K562 (cell line): ENCODE measurements around the gene PLP2. TPM values are rescaled to one million over a fixed set of nuclear protein-coding genes. Genes with fewer than 3 reads are reported as not detected.

Experiments
- BHLHE40 ChIP-seq: IDR thresholded peaks from 2 replicates; pipeline ENCODE4 v1.6.1; 2011; ENCODE audit warnings: low read length, improper control_type of control experiment
- GTF2F1 ChIP-seq: IDR thresholded peaks from 2 replicates; pipeline ENCODE4 v1.6.1; 2011; ENCODE audit warnings: low read depth, low read length, improper control_type of control experiment
- HDAC8 ChIP-seq: fragments of 450-650 bp; IDR thresholded peaks from 2 replicates; pipeline ENCODE4 v1.6.1; 2016; ENCODE audit warnings: mild to moderate bottlenecking, missing genetic modification characterization, moderate library complexity, missing compliant biosample characterization
- POLR2H ChIP-seq: IDR thresholded peaks from 2 replicates; pipeline ENCODE4 v1.6.1; 2016; ENCODE audit warnings: missing genetic modification characterization, low read depth, mild to moderate bottlenecking, control low read depth, missing compliant biosample characterization, moderate library complexity
- PURB ChIP-seq: sonication (generic); formaldehyde crosslinking; IDR thresholded peaks from 2 replicates; pipeline ENCODE4 v1.9.0; 2021; ENCODE audit warnings: low read depth, mild to moderate bottlenecking, missing genetic modification reagents
- RBM17 ChIP-seq: fragments of 200-400 bp; formaldehyde crosslinking; IDR thresholded peaks from 2 replicates; pipeline ENCODE4 v1.6.1; 2017; ENCODE audit warnings: low read depth, mild to moderate bottlenecking, low read length, borderline replicate concordance
- TAF7 ChIP-seq: fragments of 450-650 bp; IDR thresholded peaks from 2 replicates; pipeline ENCODE4 v1.6.1; 2016; ENCODE audit warnings: missing genetic modification characterization, missing compliant biosample characterization
- ZNF384 ChIP-seq: IDR thresholded peaks from 2 replicates; pipeline ENCODE4 v1.6.1; 2012; ENCODE audit warnings: low read depth, low read length, improper control_type of control experiment
- ZNF830 ChIP-seq: fragments of 250-450 bp; sonication (Bioruptor Pico); IDR thresholded peaks from 2 replicates; pipeline ENCODE4 v1.5.0; 2021; ENCODE audit warnings: mild to moderate bottlenecking
- ZSCAN29 ChIP-seq: fragments of 450-650 bp; IDR thresholded peaks from 2 replicates; pipeline ENCODE4 v1.6.1; 2017
- polyA plus RNA-seq, 8 experiments: library from polyadenylated mRNA; depleted of rRNA in 4 of 8; stranded (reverse) in 5 of 8; unstranded in 3 of 8; fragments of >200 nt; fragmentation: Nextera tagmentation in 2 of 8; fragmentation: Illumina TruSeq in 1 of 8; extraction: Ambion mirVana in 2 of 8; extraction: Trizol in 1 of 8; gene quantifications; 2 replicates each; pipeline versions ENCODE4 v1.2.1 to v1.2.3, GENCODE V29; 2011 to 2014; ENCODE audit warnings: inconsistent platforms in 1 of 8, missing spikeins in 1 of 8
- total RNA-seq, 7 experiments: library from RNA; depleted of rRNA in 6 of 7; stranded (reverse); fragments of >200 nt in 6 of 7; fragmentation: Illumina TruSeq in 2 of 7; extraction: Trizol in 2 of 7; gene quantifications; 2 replicates each; pipeline versions ENCODE4 v1.2.1 to v1.2.3, GENCODE V29; 2011 to 2021; ENCODE audit warnings: low replicate concordance in 1 of 7
- TF ChIP-seq, protein P1 (sequence below): fragments of 450-650 bp; IDR thresholded peaks from 2 replicates; pipeline ENCODE4 v1.6.1; 2016; ENCODE audit warnings: mild to moderate bottlenecking, moderate library complexity
- TF ChIP-seq, protein P2 (sequence below): sonication (generic); formaldehyde crosslinking; IDR thresholded peaks from 2 replicates; pipeline ENCODE4 v1.8.1; 2023; ENCODE audit warnings: mild to moderate bottlenecking, missing genetic modification reagents, moderate library complexity
- TF ChIP-seq, protein P3 (sequence below): fragments of 250-450 bp; sonication (Bioruptor Pico); IDR thresholded peaks from 2 replicates; pipeline ENCODE4 v1.8.0; 2022; ENCODE audit warnings: moderate library complexity, mild to moderate bottlenecking, inconsistent platforms

The PLP2 gene
- total and polyA plus RNA-seq, 9 of the 15 experiments (the other 6 are each of a cell fraction or from before 2014, with no cell fraction given) = 34.7 to 236 (median 112) TPM

DNA sequence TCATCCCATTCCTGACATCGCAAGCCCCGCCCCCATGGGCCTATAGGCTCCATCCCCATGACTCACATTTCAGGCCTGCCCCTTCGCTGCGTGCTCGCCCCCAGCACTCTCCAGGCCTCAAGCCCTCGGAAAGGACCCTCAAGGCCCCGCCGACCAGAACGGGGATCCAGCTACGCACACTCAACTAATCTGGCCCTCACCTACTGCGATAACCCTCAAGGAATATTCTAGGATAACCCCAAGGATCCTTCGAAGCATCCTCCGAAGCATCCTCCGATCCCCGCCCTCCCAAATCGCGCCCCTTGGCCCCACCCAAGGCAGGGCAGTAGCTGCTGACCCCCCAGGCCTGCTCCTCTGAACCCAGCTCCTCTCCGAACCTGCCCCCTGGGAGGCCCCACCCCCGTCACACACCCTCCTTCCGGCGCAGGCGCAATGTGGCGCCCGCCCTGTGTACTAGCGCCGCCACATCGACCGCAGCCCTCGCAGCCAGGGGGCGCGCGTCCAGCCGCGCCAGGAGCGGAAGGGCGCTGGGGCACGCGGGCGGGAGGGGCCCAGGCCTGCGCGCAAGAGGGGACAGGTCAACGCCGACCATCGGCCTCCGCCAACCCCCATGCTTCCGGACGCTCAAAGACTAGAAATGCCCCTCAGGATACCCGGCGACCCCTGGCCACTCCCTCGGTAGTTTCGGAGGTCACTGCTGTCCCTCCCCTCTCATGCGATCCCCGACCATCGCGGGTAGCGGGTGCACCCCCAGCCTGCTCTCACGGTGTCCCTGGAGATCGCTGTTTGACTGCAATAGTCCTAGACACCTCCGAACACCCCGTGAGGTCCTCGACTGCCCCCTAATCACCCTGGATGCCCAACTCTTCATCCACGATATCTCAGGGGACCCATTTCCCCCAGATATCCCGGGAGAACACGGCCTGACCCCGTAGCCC, 15.5 kb upstream of the PLP2 start (continued):
- TF ChIP-seq, protein P1, sequence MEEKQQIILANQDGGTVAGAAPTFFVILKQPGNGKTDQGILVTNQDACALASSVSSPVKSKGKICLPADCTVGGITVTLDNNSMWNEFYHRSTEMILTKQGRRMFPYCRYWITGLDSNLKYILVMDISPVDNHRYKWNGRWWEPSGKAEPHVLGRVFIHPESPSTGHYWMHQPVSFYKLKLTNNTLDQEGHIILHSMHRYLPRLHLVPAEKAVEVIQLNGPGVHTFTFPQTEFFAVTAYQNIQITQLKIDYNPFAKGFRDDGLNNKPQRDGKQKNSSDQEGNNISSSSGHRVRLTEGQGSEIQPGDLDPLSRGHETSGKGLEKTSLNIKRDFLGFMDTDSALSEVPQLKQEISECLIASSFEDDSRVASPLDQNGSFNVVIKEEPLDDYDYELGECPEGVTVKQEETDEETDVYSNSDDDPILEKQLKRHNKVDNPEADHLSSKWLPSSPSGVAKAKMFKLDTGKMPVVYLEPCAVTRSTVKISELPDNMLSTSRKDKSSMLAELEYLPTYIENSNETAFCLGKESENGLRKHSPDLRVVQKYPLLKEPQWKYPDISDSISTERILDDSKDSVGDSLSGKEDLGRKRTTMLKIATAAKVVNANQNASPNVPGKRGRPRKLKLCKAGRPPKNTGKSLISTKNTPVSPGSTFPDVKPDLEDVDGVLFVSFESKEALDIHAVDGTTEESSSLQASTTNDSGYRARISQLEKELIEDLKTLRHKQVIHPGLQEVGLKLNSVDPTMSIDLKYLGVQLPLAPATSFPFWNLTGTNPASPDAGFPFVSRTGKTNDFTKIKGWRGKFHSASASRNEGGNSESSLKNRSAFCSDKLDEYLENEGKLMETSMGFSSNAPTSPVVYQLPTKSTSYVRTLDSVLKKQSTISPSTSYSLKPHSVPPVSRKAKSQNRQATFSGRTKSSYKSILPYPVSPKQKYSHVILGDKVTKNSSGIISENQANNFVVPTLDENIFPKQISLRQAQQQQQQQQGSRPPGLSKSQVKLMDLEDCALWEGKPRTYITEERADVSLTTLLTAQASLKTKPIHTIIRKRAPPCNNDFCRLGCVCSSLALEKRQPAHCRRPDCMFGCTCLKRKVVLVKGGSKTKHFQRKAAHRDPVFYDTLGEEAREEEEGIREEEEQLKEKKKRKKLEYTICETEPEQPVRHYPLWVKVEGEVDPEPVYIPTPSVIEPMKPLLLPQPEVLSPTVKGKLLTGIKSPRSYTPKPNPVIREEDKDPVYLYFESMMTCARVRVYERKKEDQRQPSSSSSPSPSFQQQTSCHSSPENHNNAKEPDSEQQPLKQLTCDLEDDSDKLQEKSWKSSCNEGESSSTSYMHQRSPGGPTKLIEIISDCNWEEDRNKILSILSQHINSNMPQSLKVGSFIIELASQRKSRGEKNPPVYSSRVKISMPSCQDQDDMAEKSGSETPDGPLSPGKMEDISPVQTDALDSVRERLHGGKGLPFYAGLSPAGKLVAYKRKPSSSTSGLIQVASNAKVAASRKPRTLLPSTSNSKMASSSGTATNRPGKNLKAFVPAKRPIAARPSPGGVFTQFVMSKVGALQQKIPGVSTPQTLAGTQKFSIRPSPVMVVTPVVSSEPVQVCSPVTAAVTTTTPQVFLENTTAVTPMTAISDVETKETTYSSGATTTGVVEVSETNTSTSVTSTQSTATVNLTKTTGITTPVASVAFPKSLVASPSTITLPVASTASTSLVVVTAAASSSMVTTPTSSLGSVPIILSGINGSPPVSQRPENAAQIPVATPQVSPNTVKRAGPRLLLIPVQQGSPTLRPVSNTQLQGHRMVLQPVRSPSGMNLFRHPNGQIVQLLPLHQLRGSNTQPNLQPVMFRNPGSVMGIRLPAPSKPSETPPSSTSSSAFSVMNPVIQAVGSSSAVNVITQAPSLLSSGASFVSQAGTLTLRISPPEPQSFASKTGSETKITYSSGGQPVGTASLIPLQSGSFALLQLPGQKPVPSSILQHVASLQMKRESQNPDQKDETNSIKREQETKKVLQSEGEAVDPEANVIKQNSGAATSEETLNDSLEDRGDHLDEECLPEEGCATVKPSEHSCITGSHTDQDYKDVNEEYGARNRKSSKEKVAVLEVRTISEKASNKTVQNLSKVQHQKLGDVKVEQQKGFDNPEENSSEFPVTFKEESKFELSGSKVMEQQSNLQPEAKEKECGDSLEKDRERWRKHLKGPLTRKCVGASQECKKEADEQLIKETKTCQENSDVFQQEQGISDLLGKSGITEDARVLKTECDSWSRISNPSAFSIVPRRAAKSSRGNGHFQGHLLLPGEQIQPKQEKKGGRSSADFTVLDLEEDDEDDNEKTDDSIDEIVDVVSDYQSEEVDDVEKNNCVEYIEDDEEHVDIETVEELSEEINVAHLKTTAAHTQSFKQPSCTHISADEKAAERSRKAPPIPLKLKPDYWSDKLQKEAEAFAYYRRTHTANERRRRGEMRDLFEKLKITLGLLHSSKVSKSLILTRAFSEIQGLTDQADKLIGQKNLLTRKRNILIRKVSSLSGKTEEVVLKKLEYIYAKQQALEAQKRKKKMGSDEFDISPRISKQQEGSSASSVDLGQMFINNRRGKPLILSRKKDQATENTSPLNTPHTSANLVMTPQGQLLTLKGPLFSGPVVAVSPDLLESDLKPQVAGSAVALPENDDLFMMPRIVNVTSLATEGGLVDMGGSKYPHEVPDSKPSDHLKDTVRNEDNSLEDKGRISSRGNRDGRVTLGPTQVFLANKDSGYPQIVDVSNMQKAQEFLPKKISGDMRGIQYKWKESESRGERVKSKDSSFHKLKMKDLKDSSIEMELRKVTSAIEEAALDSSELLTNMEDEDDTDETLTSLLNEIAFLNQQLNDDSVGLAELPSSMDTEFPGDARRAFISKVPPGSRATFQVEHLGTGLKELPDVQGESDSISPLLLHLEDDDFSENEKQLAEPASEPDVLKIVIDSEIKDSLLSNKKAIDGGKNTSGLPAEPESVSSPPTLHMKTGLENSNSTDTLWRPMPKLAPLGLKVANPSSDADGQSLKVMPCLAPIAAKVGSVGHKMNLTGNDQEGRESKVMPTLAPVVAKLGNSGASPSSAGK = peak; percentile 96
- 0 out of 2 replicates have a peak, but pooled peaks have one; percentile 40 for TF ChIP-seq TAF7
- TF ChIP-seq POLR2H = peak; percentile 68
- TF ChIP-seq, protein P2, sequence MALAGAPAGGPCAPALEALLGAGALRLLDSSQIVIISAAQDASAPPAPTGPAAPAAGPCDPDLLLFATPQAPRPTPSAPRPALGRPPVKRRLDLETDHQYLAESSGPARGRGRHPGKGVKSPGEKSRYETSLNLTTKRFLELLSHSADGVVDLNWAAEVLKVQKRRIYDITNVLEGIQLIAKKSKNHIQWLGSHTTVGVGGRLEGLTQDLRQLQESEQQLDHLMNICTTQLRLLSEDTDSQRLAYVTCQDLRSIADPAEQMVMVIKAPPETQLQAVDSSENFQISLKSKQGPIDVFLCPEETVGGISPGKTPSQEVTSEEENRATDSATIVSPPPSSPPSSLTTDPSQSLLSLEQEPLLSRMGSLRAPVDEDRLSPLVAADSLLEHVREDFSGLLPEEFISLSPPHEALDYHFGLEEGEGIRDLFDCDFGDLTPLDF (CRISPR knock-in tag) = 0 out of 2 replicates have a peak, but pooled peaks have one; percentile 77
- TF ChIP-seq ZSCAN29 = no peak
- TF ChIP-seq ZNF384 = no peak
- peak; percentile 49; the same call in 1 of the 2 replicates for TF ChIP-seq GTF2F1
- TF ChIP-seq HDAC8 = no peak
- no peak for TF ChIP-seq ZNF830 (CRISPR knock-in tag)
- TF ChIP-seq PURB (CRISPR knock-in tag) = no peak
- TF ChIP-seq, protein P3, sequence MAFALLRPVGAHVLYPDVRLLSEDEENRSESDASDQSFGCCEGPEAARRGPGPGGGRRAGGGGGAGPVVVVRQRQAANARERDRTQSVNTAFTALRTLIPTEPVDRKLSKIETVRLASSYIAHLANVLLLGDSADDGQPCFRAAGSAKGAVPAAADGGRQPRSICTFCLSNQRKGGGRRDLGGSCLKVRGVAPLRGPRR = no peak
- peak; percentile 57 for TF ChIP-seq BHLHE40
- no peak for TF ChIP-seq RBM17
